GM18502 (cell line): ENCODE results near the gene PEAK1.
"Not testable (repeated sequence)": the region's sequence is repeated elsewhere in the genome, so short reads cannot be mapped to it uniquely, and the experiment has no call there.

Source experiments
- ATAC-seq: cut with Tn5 transposase; IDR thresholded peaks from one replicate; pipeline ENCODE4 v1.9.1; 2021; ENCODE audit warnings: mild to moderate bottlenecking; ENCODE audit not compliant: unreplicated experiment, poor library complexity

PEAK1 gene

GRCh38 chr15:77326366-77326765, 93.5 kb downstream of the PEAK1 start:
- no peak for ATAC-seq

DNA sequence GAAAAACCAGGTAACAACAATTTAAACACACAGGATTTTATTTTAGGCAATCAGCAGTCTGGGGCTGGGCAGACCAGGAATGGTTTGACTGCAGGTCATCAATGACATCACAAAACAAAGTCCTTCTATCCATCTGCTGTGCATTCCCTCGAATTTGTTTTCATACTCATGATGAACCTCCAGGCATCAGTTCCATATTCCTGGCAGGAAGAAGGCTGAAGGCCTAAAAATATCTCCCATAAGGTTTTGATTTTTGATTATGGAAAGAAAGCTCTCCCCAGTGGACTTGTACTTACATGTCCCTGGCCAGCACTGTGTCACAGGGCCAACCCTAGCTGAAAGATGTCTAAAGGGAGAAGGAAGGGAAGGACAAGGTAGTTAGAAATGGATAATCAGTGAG, 107.4 kb downstream of the PEAK1 start:
- ATAC-seq, result no peak

- no peak for ATAC-seq
Observed at GRCh38 chr15:77311618-77312398, 108.1 kb downstream of the PEAK1 start.

DNA sequence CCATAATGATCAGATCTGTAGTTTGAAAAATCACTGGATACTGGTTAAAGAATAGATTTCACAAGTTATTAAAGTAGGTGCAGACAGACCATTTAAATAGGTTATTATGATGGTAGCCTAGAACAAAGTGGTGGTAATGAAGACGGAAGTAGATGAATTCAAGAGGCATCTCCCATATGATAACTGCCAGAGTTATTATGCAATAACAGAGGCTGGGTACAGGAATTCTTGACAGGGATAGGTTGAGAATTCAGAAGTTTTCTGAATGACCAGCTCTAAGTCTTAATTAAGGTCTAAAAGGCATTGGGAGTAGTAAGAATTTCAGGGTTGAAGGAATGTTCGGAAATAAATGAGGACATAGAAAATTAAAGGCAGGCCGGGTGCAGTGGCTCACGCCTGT, 108.9 kb downstream of the PEAK1 start:
- no peak for ATAC-seq

- ATAC-seq, result no peak
Observed at GRCh38 chr15:77309392-77309791, 110.5 kb downstream of the PEAK1 start.

DNA sequence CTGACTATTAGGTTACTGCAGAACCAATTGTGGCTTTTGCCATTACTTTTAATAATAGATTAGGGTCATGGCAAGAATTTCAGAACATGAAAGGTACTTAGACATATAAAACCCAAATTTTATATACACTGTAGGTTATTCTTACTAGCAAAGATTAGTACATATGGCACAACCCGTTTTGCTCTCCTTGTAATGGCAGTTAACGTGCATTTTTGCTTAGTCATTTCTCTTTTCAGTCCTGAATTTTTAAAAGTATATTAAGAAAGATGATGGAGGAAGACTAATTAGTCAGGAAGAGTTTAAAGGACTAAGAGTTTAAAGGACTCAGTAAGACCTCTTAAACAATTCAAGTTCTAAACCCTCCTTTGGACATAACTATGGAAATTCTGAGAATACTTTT, 114.0 kb downstream of the PEAK1 start:
- ATAC-seq, result no peak

DNA sequence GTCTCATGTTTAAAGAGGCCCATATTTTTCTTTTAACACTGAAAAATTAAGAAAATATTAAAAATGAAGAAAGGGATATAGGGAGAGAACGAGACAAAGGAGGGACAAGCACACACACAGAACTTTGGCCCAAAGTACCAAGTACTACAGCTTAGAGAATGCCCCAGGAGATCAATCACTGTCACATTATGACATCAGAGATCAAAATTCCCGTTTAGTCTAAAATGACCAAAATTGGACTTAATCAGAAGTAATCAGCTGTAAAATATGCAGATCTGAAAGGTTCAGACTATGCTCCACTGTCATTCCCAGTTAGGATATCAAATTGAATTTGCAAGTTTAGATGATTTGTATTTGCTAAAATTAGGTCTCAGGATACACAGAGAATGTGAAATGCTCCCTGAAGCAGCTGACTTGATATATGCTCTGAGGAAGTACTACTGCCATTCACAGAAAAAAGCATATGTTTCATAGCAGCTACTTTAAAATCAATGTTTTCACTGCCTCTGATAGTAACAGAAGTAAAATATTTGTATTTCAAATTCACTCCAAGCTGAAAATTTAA, 123.0 kb downstream of the PEAK1 start:
- ATAC-seq, result no peak

GRCh38 chr15:77295446-77295845, 124.5 kb downstream of the PEAK1 start:
- ATAC-seq, result no peak

DNA sequence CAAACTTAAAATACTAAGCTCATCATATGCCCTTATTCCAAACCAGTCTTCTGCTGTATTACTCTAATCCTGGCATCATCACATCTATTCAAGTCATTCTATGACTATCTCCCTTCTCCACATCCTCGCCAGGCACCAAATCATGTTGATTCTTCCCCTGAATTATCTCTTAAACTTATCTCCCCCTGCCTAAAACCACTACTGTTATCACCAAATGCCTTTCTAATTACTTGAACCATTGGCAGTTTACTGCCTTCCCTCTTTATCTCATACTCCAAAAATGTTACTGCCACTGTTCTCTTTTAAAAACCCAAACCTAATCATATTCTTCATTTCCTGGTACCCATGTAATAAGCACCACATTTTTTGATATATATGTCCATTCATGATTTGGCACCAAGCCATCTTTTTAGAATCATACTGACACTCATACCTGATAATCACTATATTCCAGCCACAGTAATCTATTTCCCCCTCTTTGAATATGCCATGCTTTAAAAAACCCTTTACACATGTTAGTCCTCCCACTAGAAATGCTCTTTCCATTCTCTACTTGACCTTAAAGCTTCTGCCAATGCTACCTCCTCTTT, 126.8 kb downstream of the PEAK1 start:
- ATAC-seq, result no peak

DNA sequence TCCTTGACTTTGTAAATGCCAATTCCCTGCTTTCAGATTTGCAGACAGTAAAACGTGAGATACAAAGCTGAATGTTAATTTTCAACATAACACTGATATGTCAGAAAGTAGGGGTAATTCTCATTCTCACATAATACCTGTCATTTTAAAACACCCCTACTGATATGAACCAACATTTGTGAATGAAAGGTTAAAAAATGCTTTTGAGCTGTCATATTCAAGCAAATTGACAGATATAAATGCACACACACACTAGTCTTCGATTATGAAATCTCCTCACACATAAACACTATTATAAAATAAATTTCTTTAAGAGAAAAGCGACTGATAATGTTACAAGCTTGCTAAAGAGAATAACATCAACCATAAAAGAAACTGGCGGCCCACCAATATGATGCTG, 128.8 kb downstream of the PEAK1 start:
- ATAC-seq, result no peak

DNA sequence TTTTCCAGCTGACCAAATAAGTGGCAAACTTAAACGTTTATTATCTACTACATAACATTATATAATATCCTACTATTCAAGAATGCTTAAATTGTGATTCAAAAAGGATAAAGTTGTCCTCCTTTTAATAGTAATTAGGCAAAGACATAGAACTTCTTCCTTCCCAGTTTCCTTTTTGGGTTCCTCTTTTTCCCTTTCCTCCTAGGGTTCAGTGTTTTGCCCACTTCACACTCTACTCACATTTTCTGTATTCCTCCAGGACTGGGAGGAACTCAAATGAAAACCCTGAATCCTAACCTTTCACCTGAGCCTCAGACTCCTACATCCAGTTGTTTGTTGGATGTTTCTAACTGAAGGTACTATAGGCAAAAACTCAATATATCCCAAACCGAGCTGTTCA, 132.5 kb downstream of the PEAK1 start:
- no peak for ATAC-seq

DNA sequence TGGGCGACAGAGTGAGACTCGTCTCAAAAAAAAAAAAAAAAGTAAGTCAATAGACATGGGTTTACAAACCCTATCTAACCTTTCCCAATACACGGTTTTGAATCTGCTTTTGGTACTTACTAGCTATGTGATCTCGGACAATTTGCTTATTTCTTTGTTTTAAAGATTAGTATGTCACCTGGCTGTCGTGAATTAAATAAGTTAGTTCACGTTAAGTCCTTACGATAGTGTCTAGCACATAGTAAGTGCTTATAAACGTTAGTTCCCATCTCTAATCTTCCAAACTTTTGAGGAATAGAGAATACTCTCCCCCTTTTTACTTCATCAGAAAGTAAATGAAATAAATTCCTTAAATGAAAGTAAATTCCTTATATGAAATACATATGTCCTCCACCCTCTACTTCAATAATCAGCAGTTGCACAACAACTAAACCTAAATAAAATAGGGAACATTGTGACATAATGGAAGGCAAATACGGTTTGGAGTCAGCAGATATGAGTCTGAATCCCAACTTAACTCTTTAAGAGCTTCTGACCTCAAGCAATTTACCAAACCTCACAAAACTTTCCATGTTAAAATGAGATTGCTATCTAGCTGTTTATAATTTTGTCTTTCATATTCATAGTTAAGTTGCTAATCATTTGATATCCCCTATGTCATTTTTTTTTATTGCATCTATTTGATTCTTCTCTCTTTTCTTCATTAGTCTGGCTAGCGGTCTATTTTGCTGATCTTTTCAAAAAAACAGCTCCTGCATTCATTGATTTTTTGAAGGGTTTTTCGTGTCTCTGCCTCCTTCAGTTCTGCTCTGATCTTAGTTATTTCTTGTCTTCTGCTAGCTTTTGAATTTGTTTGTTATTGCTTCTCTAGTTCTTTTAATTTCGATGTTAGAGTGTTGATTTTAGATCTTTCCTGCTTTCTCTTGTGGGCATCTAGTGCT, 134.6 kb downstream of the PEAK1 start:
- ATAC-seq, result no peak

- no peak for ATAC-seq
Observed at GRCh38 chr15:77282333-77282732, 137.6 kb downstream of the PEAK1 start.

DNA sequence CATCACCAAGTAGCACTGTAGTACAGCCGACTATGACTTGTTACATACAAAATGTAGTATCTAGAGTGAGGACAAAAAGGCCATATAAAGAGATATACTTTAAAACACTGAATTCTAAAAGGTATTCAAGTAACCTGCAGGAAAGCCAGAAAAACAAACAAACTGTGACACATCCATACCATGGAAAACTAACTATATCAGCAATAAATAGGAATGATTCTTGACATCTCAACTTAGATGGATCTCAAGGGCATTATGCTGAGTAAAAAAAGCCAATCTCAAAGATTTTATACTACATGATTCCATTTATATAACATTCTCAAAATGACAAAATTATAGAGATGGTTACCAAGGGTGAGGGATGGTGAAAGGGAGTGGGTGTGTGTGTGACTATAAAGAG, 143.0 kb downstream of the PEAK1 start:
- ATAC-seq, result no peak

DNA sequence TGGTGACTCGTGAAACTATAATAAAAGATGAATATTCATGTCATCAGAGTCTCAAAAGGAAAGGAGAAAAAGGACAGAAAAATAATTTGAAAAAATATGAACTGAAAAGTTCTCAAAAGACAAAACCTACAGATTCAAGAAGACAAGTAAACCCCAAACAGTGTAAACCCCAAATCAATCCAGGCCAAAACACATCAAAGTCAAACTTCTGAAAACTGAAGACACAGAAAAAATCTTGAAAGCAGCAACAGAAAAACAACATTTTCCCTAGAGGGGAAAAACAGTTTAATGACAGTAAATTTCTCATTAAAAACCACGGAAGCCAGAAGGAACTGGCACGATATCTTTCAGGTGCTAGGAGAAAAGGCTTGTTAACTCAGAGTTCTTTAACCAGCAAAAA, 143.8 kb downstream of the PEAK1 start:
- no peak for ATAC-seq

DNA sequence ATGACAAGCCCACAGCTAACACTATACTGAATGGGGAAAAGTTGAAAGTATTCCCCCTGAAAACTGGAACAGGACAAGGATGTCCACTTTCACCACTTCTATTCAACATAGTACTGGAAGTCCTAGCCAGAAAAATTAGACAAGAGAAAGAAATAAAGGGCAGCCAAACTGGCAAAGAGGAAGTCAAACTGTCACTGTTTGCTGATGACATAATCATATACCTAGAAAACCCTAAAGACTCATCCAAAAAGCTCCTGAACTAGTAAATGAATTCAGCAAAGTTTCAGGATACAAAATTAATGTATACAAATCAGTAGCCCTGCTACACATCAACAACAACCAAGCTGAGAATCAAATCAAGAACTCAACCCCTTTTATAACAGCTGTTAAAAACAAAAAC, 146.8 kb downstream of the PEAK1 start:
- not testable (repeated sequence) for ATAC-seq

- ATAC-seq, result no peak
Observed at GRCh38 chr15:77266708-77267386, 153.1 kb downstream of the PEAK1 start.

GRCh38 chr15:77255385-77255784, 164.5 kb downstream of the PEAK1 start:
- ATAC-seq, result no peak

GRCh38 chr15:77251662-77252061, 168.2 kb downstream of the PEAK1 start:
- ATAC-seq, result no peak

DNA sequence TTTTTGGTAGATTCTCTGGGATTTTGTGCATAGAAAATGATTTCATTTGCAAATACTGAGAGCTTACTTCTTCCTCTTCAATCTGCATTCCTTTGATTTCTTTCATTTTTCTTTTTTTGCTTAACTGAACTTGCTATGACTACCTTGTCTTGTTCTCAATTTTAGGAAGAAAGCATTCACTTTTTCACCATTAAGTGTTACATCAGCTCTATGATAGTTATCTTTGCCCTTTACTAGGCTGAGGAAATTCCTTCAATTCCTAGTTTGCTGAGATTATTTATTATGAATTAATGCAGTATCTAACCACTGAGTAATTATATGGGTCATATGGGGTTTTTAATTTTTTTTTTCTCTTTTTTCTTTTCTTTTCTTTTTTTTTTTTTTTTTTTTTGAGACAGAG, 172.8 kb downstream of the PEAK1 start:
- no peak for ATAC-seq
